WTC11 (cell line): ENCODE measurements around the gene SRGAP2B. TPM values are rescaled to one million over a fixed set of nuclear protein-coding genes. Genes with fewer than 3 reads are reported as not detected.
A peak's percentile ranks its signal among the peaks of the same experiment; 100 is the strongest.
"Not testable (repeated sequence)": the region's sequence is repeated elsewhere in the genome, so short reads cannot be mapped to it uniquely, and the experiment has no call there.

Source experiments
- ATAC-seq: fragments of 200-7000 bp; cut with Tn5 transposase; 2 replicates; pipeline ENCODE4 v1.10.0; 2021; ENCODE audit warnings: mild to moderate bottlenecking, moderate library complexity
- Bru-seq: library from RNA; stranded (reverse); fragments of 400-500 nt; gene quantifications from one replicate; lab custom pipeline; 2021; lab: Mats Ljungman, UMichigan
- CTCF ChIA-PET: fragments of 300-600 bp; sonication (Branson Sonifier 250); formaldehyde crosslinking; loops from one replicate; lab custom pipeline; 2021; ENCODE audit warnings: antibody characterized with exemption; lab: Charles Lee
- POLR2A ChIA-PET: fragments of 350-600 bp; sonication (Branson Sonifier 250); formaldehyde crosslinking; loops from one replicate; lab custom pipeline; 2021; ENCODE audit warnings: antibody characterized with exemption; lab: Charles Lee
- DNase-seq: peaks from one replicate; pipeline ENCODE4 v3.0.0; 2021; ENCODE audit warnings: low spot score
- H3K27ac Mint-ChIP-seq: 2 replicates; pipeline ENCODE4 v1.8.0; 2021; ENCODE audit warnings: mixed read lengths
- H3K27me3 Mint-ChIP-seq: 2 replicates; pipeline ENCODE4 v1.8.0; 2021; ENCODE audit warnings: low read depth, mild to moderate bottlenecking, moderate library complexity, mixed read lengths
- H3K36me3 Mint-ChIP-seq: 2 replicates; pipeline ENCODE4 v1.8.0; 2021; ENCODE audit warnings: mixed read lengths
- H3K4me1 Mint-ChIP-seq: 2 replicates; pipeline ENCODE4 v1.8.0; 2022; ENCODE audit warnings: mixed read lengths
- H3K4me3 Mint-ChIP-seq: 2 replicates; pipeline ENCODE4 v1.8.0; 2021; ENCODE audit warnings: mild to moderate bottlenecking, moderate library complexity, mixed read lengths
- H3K9me3 Mint-ChIP-seq: 2 replicates; pipeline ENCODE4 v1.8.0; 2021; ENCODE audit warnings: mixed read lengths
- long read RNA-seq, 3 experiments: library from RNA in 1 of 3; library from capped mRNA in 1 of 3; library from polyadenylated mRNA in 1 of 3; unstranded in 2 of 3; stranded (forward) in 1 of 3; transcript quantifications; one replicate each; pipeline ENCODE4 v2.0.0, GENCODE V29; 2021
- total RNA-seq: library from RNA; stranded (reverse); gene quantifications from 3 replicates; pipeline ENCODE4 v1.2.3, GENCODE V29; 2021

The SRGAP2B gene
- total RNA-seq (48.4 to 64.8 TPM (median 48.7 TPM) in 3 replicates), Bru-seq, nascent RNA (percentile 67 among the genes with signal in this experiment)
- long read RNA-seq, experiment 1, full-length matches to known transcripts, result 15 of 44 reads
- long read RNA-seq, experiment 1, partial matches to known transcripts, result 8 of 44 reads
- long read RNA-seq, experiment 1, other reads (novel, unspliced or antisense), result 21 of 44 reads
- long read RNA-seq, experiment 2, partial matches to known transcripts, result 7 of 22 reads
- long read RNA-seq, experiment 2, other reads (novel, unspliced or antisense), result 12 of 22 reads
- long read RNA-seq, experiment 3, result 0 reads

- H3K36me3 Mint-ChIP-seq, H3K27ac Mint-ChIP-seq, H3K4me1 Mint-ChIP-seq, H3K27me3 Mint-ChIP-seq, CTCF ChIA-PET, H3K9me3 Mint-ChIP-seq, DNase-seq, POLR2A ChIA-PET: not testable (repeated sequence)
- ATAC-seq, result peak; percentile 82
- peak within 1 kb of the TSS; percentile 84 for H3K4me3 Mint-ChIP-seq
Observed at GRCh38 chr1:145095284-145096057, at the start of gene SRGAP2B, which contains the start of gene FAM72D. Gene SRGAP2B (minus strand): TSS chr1:145095328. CDS start chr1:145092901, 2,427 bp downstream. Gene FAM72D (plus strand): TSS chr1:145095974. CDS start chr1:145096848, 874 bp downstream.

DNA sequence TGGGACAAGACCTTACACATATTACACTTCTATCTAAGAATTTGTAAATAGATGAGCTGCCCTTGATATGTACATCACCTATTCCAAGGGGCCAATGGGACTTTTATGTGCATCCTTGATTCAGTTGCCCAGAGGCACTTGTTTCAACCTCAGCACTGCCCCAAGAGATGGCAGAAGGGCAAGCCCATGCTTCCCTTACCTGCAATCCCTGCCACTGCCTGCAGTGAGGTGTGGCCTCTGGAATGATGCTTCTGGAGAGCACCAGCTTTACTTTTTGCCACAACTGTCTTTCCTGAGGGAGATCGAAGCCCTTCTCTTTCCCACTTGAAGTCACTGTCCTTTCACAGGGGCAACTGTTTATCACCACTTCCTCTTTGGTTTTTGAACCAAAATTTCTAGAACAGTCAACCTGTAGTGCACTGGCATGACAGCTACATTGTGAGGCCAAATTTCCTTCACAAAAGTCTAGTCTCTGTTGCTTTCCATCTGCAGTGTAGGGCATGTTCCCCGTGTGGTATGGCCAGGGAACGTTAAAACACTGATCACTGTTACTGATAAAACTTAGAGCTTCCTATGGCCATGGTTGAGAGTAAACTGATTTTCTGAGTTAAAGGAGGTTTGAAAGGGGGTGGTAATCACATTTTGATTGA, 49.3 kb upstream of the SRGAP2B start:
- DNase-seq, H3K27ac Mint-ChIP-seq, H3K4me1 Mint-ChIP-seq, H3K9me3 Mint-ChIP-seq, H3K4me3 Mint-ChIP-seq, POLR2A ChIA-PET, H3K36me3 Mint-ChIP-seq, H3K27me3 Mint-ChIP-seq, CTCF ChIA-PET: not testable (repeated sequence)
- ATAC-seq, result peak; percentile 78

GRCh38 chr1:145140549-145140948, 45.4 kb upstream of the SRGAP2B start:
- CTCF ChIA-PET, H3K27ac Mint-ChIP-seq, H3K36me3 Mint-ChIP-seq, ATAC-seq, POLR2A ChIA-PET, H3K4me1 Mint-ChIP-seq, H3K4me3 Mint-ChIP-seq, H3K27me3 Mint-ChIP-seq, DNase-seq, H3K9me3 Mint-ChIP-seq: not testable (repeated sequence)

DNA sequence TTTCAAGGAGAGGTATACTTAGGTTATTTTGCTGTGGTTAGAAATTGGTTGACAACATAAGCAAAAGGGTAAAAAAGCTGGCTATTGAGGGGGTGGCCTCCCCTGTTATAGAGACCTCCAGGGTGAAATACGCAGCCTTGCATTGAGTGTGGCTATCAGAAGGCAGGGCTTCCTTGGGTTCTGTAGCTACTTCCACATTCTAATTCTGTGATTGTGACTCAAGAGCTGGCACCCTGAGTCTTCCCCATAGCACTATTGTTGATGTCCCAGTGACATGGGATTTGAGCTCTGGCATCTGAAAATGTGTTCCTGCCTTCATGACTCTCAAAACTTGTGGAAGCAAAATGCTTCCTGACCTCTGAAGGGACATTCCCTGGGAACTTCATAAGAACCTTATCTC, 39.3 kb upstream of the SRGAP2B start:
- H3K9me3 Mint-ChIP-seq, H3K4me3 Mint-ChIP-seq, H3K27me3 Mint-ChIP-seq, CTCF ChIA-PET, H3K36me3 Mint-ChIP-seq, H3K4me1 Mint-ChIP-seq, H3K27ac Mint-ChIP-seq, ATAC-seq, POLR2A ChIA-PET, DNase-seq: not testable (repeated sequence)

- H3K4me3 Mint-ChIP-seq, POLR2A ChIA-PET, CTCF ChIA-PET, H3K27ac Mint-ChIP-seq, H3K27me3 Mint-ChIP-seq, H3K4me1 Mint-ChIP-seq, H3K9me3 Mint-ChIP-seq, H3K36me3 Mint-ChIP-seq: not testable (repeated sequence)
- ATAC-seq (peak; percentile 86), DNase-seq (peak; percentile 28)
Observed at GRCh38 chr1:145128697-145129469, 33.8 kb upstream of the SRGAP2B start.

DNA sequence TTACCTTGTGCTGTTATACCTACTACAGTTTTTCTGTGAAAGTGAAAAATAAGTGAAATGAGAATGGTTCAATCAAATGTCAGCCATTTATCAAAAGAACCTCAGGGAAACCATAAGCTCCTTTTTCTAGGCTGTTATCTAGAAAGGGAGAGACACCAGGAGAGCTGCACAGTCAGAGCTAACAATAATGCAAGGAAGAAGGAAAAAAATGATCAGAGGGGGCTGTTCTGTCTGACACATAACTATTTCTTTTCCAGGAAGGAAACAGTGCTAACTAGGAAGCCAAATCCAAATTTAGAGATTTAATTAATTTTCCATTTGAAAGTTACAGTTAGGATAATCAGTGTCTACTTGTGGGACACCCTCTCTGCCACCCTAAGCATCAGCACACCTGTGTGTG, 32.0 kb upstream of the SRGAP2B start:
- POLR2A ChIA-PET, H3K27me3 Mint-ChIP-seq, ATAC-seq, H3K27ac Mint-ChIP-seq, H3K4me3 Mint-ChIP-seq, H3K4me1 Mint-ChIP-seq, H3K9me3 Mint-ChIP-seq, CTCF ChIA-PET, H3K36me3 Mint-ChIP-seq, DNase-seq: not testable (repeated sequence)

DNA sequence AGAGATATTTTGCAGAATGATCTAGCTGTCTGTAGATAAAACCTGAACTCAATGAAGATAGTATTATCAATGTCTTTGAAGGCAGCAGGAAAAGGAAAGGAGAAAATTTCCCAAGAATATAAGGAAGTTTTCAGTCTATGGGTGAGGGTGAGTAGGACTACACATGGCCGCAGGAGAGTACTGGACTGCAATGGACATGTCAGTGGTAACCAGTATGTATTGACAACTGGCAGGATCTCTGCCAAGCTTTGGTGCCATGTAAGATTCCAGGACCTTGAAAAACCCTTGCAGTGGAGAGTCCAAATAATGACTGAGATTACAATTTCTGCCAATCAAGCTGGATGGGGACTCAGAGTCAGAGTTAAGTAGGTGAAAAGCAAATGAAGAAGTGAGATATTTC, 30.0 kb upstream of the SRGAP2B start:
- H3K36me3 Mint-ChIP-seq, DNase-seq, POLR2A ChIA-PET, CTCF ChIA-PET, H3K27ac Mint-ChIP-seq, ATAC-seq, H3K4me1 Mint-ChIP-seq, H3K4me3 Mint-ChIP-seq, H3K9me3 Mint-ChIP-seq, H3K27me3 Mint-ChIP-seq: not testable (repeated sequence)

GRCh38 chr1:145123992-145124641, 29.0 kb upstream of the SRGAP2B start:
- DNase-seq, H3K27me3 Mint-ChIP-seq, H3K4me1 Mint-ChIP-seq, H3K9me3 Mint-ChIP-seq, H3K36me3 Mint-ChIP-seq, H3K4me3 Mint-ChIP-seq, CTCF ChIA-PET, POLR2A ChIA-PET, H3K27ac Mint-ChIP-seq: not testable (repeated sequence)
- ATAC-seq, result 0 out of 2 replicates have a peak, but pooled peaks have one; percentile 30

- H3K9me3 Mint-ChIP-seq, CTCF ChIA-PET, DNase-seq, H3K27me3 Mint-ChIP-seq, H3K4me1 Mint-ChIP-seq, H3K27ac Mint-ChIP-seq, H3K4me3 Mint-ChIP-seq, POLR2A ChIA-PET, H3K36me3 Mint-ChIP-seq: not testable (repeated sequence)
- peak; percentile 44 for ATAC-seq
Observed at GRCh38 chr1:145123062-145123395, 27.9 kb upstream of the SRGAP2B start.

DNA sequence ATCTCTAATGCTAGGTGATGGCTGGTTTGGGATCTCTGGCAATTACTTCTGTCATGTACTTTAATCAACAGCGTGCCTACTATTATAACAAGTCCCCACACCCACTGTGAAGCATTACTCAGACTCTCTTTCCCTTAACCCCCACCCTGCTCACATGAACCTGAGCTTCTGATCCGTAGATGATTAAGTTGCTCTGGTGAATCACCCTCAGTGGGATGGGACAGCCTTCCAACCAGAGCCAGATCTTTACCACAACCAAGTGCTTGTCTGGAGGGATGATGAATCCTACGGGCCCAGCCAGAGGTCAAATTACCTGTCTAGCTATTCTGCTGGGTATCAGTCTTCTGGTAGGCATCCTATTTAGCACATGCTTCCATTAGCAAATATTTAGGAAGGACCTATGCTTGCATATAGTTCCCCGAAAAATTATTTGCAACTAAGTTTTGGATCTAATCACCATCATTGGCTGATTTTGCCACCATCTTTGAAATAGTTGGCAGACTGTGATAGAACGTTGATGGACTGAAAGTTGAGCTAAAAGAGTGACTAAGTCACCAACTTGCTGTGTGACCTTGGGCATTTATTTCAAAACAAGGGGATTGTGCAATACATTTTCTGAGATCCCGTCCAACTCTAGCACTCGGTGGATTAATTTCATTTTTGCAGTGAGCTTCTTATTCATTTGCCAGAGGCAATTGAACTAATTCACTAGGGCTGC, 27.4 kb upstream of the SRGAP2B start:
- DNase-seq, POLR2A ChIA-PET, H3K4me1 Mint-ChIP-seq, H3K27me3 Mint-ChIP-seq, H3K9me3 Mint-ChIP-seq, CTCF ChIA-PET, H3K27ac Mint-ChIP-seq, H3K4me3 Mint-ChIP-seq, H3K36me3 Mint-ChIP-seq, ATAC-seq: not testable (repeated sequence)

GRCh38 chr1:145119842-145120241, 24.7 kb upstream of the SRGAP2B start:
- H3K9me3 Mint-ChIP-seq, DNase-seq, H3K36me3 Mint-ChIP-seq, H3K4me3 Mint-ChIP-seq, ATAC-seq, CTCF ChIA-PET, H3K27ac Mint-ChIP-seq, H3K27me3 Mint-ChIP-seq, POLR2A ChIA-PET, H3K4me1 Mint-ChIP-seq: not testable (repeated sequence)
